SK-N-SH treated with all-trans-retinoic acid at 6 μM for 48 hours (cell line): ENCODE results near the gene HAO1.

Experiments used
- ATAC-seq: fragments of 200-7000 bp; cut with Tn5 transposase; 3 replicates; pipeline ENCODE4 v1.9.1; 2020; ENCODE audit warnings: mild to moderate bottlenecking, moderate library complexity
- ARNTL ChIP-seq: fragments of 450-650 bp; formaldehyde crosslinking; IDR thresholded peaks from 2 replicates; pipeline ENCODE4 v1.5.0; 2020; ENCODE audit warnings: low read depth, mild to moderate bottlenecking, moderate library complexity, borderline replicate concordance
- BACH2 ChIP-seq: fragments of 250-450 bp; sonication (Bioruptor Pico); IDR thresholded peaks from 2 replicates; pipeline ENCODE4 v1.9.0; 2021; ENCODE audit warnings: mild to moderate bottlenecking, borderline replicate concordance
- CSDC2 ChIP-seq: fragments of 250-450 bp; sonication (Bioruptor Pico); IDR thresholded peaks from 2 replicates; pipeline ENCODE4 v1.5.0; 2020; ENCODE audit warnings: mild to moderate bottlenecking, moderate library complexity
- CSRNP3 ChIP-seq: fragments of 250-450 bp; sonication (Bioruptor Pico); IDR thresholded peaks from 2 replicates; pipeline ENCODE4 v1.5.1; 2021; ENCODE audit warnings: mild to moderate bottlenecking, moderate library complexity
- ESRRG ChIP-seq: fragments of 250-450 bp; sonication (Bioruptor Pico); IDR thresholded peaks from 2 replicates; pipeline ENCODE4 v1.6.1; 2021; ENCODE audit warnings: mild to moderate bottlenecking
- GLIS3 ChIP-seq: fragments of 250-450 bp; sonication (Bioruptor Pico); IDR thresholded peaks from 2 replicates; pipeline ENCODE4 v1.5.0; 2020; ENCODE audit warnings: mild to moderate bottlenecking, moderate library complexity
- ISL1 ChIP-seq: fragments of 250-450 bp; sonication (Bioruptor Pico); IDR thresholded peaks from 2 replicates; pipeline ENCODE4 v2.1.2; 2022; ENCODE audit warnings: mild to moderate bottlenecking, moderate library complexity
- OSR1 ChIP-seq: fragments of 250-450 bp; sonication (Bioruptor Pico); IDR thresholded peaks from 2 replicates; pipeline ENCODE4 v1.8.0; 2022; ENCODE audit warnings: moderate library complexity, mild to moderate bottlenecking, inconsistent platforms
- PATZ1 ChIP-seq: fragments of 250-450 bp; sonication (Bioruptor Pico); IDR thresholded peaks from 2 replicates; pipeline ENCODE4 v1.8.0; 2020; ENCODE audit warnings: mild to moderate bottlenecking, moderate library complexity, borderline replicate concordance
- POU6F1 ChIP-seq: fragments of 250-450 bp; sonication (Bioruptor Pico); IDR thresholded peaks from 2 replicates; pipeline ENCODE4 v1.8.0; 2021; ENCODE audit warnings: low read depth, mild to moderate bottlenecking, moderate library complexity, borderline replicate concordance
- PPARA ChIP-seq: fragments of 250-450 bp; sonication (Bioruptor Pico); IDR thresholded peaks from 2 replicates; pipeline ENCODE4 v1.5.0; 2020; ENCODE audit warnings: mild to moderate bottlenecking, borderline replicate concordance
- RARB ChIP-seq: fragments of 250-450 bp; sonication (Bioruptor Pico); IDR thresholded peaks from 2 replicates; pipeline ENCODE4 v1.8.0; 2021; ENCODE audit warnings: mild to moderate bottlenecking, moderate library complexity
- SNAI2 ChIP-seq: fragments of 250-450 bp; sonication (Bioruptor Pico); IDR thresholded peaks from 2 replicates; pipeline ENCODE4 v1.5.0; 2020; ENCODE audit warnings: mild to moderate bottlenecking, moderate library complexity
- TCF4 ChIP-seq: fragments of 250-450 bp; sonication (Bioruptor Pico); IDR thresholded peaks from 2 replicates; pipeline ENCODE4 v1.8.0; 2021; ENCODE audit warnings: mild to moderate bottlenecking, moderate library complexity, borderline replicate concordance
- TOX ChIP-seq: fragments of 250-450 bp; sonication (Bioruptor Pico); IDR thresholded peaks from 2 replicates; pipeline ENCODE4 v1.8.0; 2021; ENCODE audit warnings: mild to moderate bottlenecking, moderate library complexity, borderline replicate concordance
- TSHZ2 ChIP-seq: fragments of 250-450 bp; sonication (Bioruptor Pico); IDR thresholded peaks from 2 replicates; pipeline ENCODE4 v1.5.0; 2020; ENCODE audit warnings: mild to moderate bottlenecking, moderate library complexity
- ZC3H10 ChIP-seq: fragments of 250-450 bp; sonication (Bioruptor Pico); IDR thresholded peaks from 2 replicates; pipeline ENCODE4 v1.5.1; 2021; ENCODE audit warnings: mild to moderate bottlenecking, moderate library complexity
- ZFP3 ChIP-seq: fragments of 250-450 bp; sonication (Bioruptor Pico); IDR thresholded peaks from 2 replicates; pipeline ENCODE4 v1.5.0; 2020; ENCODE audit warnings: mild to moderate bottlenecking, moderate library complexity
- ZFP30 ChIP-seq: fragments of 450-650 bp; formaldehyde crosslinking; IDR thresholded peaks from 2 replicates; pipeline ENCODE4 v1.5.0; 2022; ENCODE audit warnings: mild to moderate bottlenecking, moderate library complexity
- ZNF565 ChIP-seq: fragments of 450-650 bp; formaldehyde crosslinking; conservative IDR thresholded peaks from 2 replicates; pipeline ENCODE4 v1.5.0; 2020; ENCODE audit warnings: low read depth, mild to moderate bottlenecking, moderate library complexity
- ZNF70 ChIP-seq: fragments of 450-650 bp; formaldehyde crosslinking; IDR thresholded peaks from 2 replicates; pipeline ENCODE4 v1.5.0; 2020; ENCODE audit warnings: mild to moderate bottlenecking, moderate library complexity
- ZNF8 ChIP-seq: fragments of 450-650 bp; formaldehyde crosslinking; IDR thresholded peaks from 2 replicates; pipeline ENCODE4 v1.5.0; 2020; ENCODE audit warnings: mild to moderate bottlenecking, moderate library complexity

HAO1 gene

GRCh38 chr20:7843613-7844012 is 96.6 kb downstream of the HAO1 start:
- TF ChIP-seq SNAI2 (CRISPR knock-in tag) (no peak), TCF4 (no peak), BACH2 (no peak), OSR1 (CRISPR knock-in tag) (no peak), TSHZ2 (CRISPR knock-in tag) (no peak), TOX (no peak)
- ATAC-seq = no peak

- ATAC-seq = peak; percentile 94
- TF ChIP-seq ZFP3 (CRISPR knock-in tag) (no peak), ZC3H10 (CRISPR knock-in tag) (no peak), ZNF565 (no peak), PPARA (CRISPR knock-in tag) (no peak), ZFP30 (CRISPR knock-in tag) (no peak), ESRRG (CRISPR knock-in tag) (no peak), PATZ1 (CRISPR knock-in tag) (no peak), CSRNP3 (no peak), ZNF8 (CRISPR knock-in tag) (no peak), TCF4 (no peak), GLIS3 (CRISPR knock-in tag) (no peak), ARNTL (CRISPR knock-in tag) (no peak), TSHZ2 (CRISPR knock-in tag) (no peak), OSR1 (CRISPR knock-in tag) (no peak)
Observed at GRCh38 chr20:7841971-7842310, 98.3 kb downstream of the HAO1 start.

- ATAC-seq = peak; percentile 74
Observed at GRCh38 chr20:7841291-7841970, 98.8 kb downstream of the HAO1 start.

More at GRCh38 chr20:7841291-7841970, 98.8 kb downstream of the HAO1 start:
- TF ChIP-seq PATZ1 (CRISPR knock-in tag) (no peak), ZNF70 (CRISPR knock-in tag) (no peak), OSR1 (CRISPR knock-in tag) (no peak), ZNF8 (CRISPR knock-in tag) (no peak), ZFP3 (CRISPR knock-in tag) (no peak), TCF4 (no peak), TOX (no peak), PPARA (CRISPR knock-in tag) (no peak), POU6F1 (CRISPR knock-in tag) (no peak), ESRRG (CRISPR knock-in tag) (no peak), CSDC2 (CRISPR knock-in tag) (no peak), RARB (no peak), GLIS3 (CRISPR knock-in tag) (no peak), ISL1 (CRISPR knock-in tag) (no peak)
